Fibroblast of lung (primary cell): Measurements from ENCODE around the gene ARL4D. TPM values are rescaled to one million over a fixed set of nuclear protein-coding genes. Genes with fewer than 3 reads are reported as not detected.

Experiments
- DNase-seq, 2 donors: peaks; one replicate each; pipeline versions ENCODE4 v3.0.0 to v3.0.0-alpha.2; 2010; ENCODE audit warnings: low read depth in 2 of 2
- H2AFZ ChIP-seq: 2 replicates; pipeline ENCODE4 v1.5.1; 2012; ENCODE audit warnings: low read length, control low read depth, inconsistent platforms
- H3K27ac ChIP-seq: 2 replicates; pipeline ENCODE4 v1.5.1; 2011; ENCODE audit warnings: low read length, control low read depth; ENCODE audit not compliant: insufficient read depth
- H3K27me3 ChIP-seq: 2 replicates; pipeline ENCODE4 v1.5.1; 2011; ENCODE audit warnings: mild to moderate bottlenecking, low read length; ENCODE audit not compliant: control insufficient read depth, insufficient read depth
- H3K36me3 ChIP-seq: 2 replicates; pipeline ENCODE4 v1.5.1; 2011; ENCODE audit warnings: low read length; ENCODE audit not compliant: control insufficient read depth, insufficient read depth
- H3K4me1 ChIP-seq: 2 replicates; pipeline ENCODE4 v1.5.1; 2011; ENCODE audit warnings: low read length; ENCODE audit not compliant: control insufficient read depth, insufficient read depth; ENCODE audit errors: extremely low read depth
- H3K4me2 ChIP-seq: 2 replicates; pipeline ENCODE4 v1.5.1; 2011; ENCODE audit warnings: low read length, control low read depth; ENCODE audit not compliant: insufficient read depth; ENCODE audit errors: extremely low read depth
- H3K4me3 ChIP-seq, 4 experiments: fragments of 200-600 bp in 1 of 4; sonication (generic) in 1 of 4; replicated peaks in 1 of 4; 2 replicates each; pipeline ENCODE4 v1.5.1; 2011 to 2016; ENCODE audit warnings: low read length in 4 of 4, low read depth in 3 of 4, mild to moderate bottlenecking in 3 of 4, control low read depth in 2 of 4, inconsistent platforms in 1 of 4, mixed read lengths in 1 of 4; ENCODE audit not compliant: insufficient read depth in 1 of 4; ENCODE audit errors: control extremely low read depth in 1 of 4
- H3K79me2 ChIP-seq: 2 replicates; pipeline ENCODE4 v1.5.1; 2012; ENCODE audit warnings: mild to moderate bottlenecking, low read length, inconsistent platforms; ENCODE audit not compliant: control insufficient read depth, insufficient read depth
- H3K9ac ChIP-seq: 2 replicates; pipeline ENCODE4 v1.5.1; 2011; ENCODE audit warnings: mild to moderate bottlenecking, low read length, control low read depth; ENCODE audit not compliant: insufficient read depth
- H3K9me3 ChIP-seq: 2 replicates; pipeline ENCODE4 v1.5.1; 2012; ENCODE audit warnings: low read depth, low read length; ENCODE audit not compliant: control insufficient read depth, insufficient read depth
- H4K20me1 ChIP-seq: 2 replicates; pipeline ENCODE4 v1.5.1; 2011; ENCODE audit warnings: low read length; ENCODE audit not compliant: control insufficient read depth, insufficient read depth; ENCODE audit errors: extremely low read depth
- CTCF ChIP-seq, 2 donors: IDR thresholded peaks in 1 of 2; conservative IDR thresholded peaks in 1 of 2; 1 replicate in 1 of 2; 2 replicates in 1 of 2; pipeline ENCODE4 v1.5.1; 2011 to 2012; ENCODE audit warnings: low read length in 2 of 2, control low read depth in 1 of 2, inconsistent platforms in 1 of 2, low read depth in 1 of 2, mild to moderate bottlenecking in 1 of 2
- EZH2 ChIP-seq: IDR thresholded peaks from 2 replicates; pipeline ENCODE4 v1.5.1; 2012; ENCODE audit warnings: low read length, control low read depth, mild to moderate bottlenecking; ENCODE audit errors: missing control alignments
- polyA plus RNA-seq, 2 donors: library from polyadenylated mRNA; depleted of rRNA in 1 of 2; stranded (reverse) in 1 of 2; unstranded in 1 of 2; fragments of >200 nt; gene quantifications; 2 replicates each; pipeline ENCODE4 v1.2.1, GENCODE V29; 2011 to 2012; ENCODE audit warnings: missing spikeins in 1 of 2
- total RNA-seq: library from RNA; depleted of rRNA; stranded (reverse); fragments of >200 nt; gene quantifications from 2 replicates; pipeline ENCODE4 v1.2.1, GENCODE V29; 2014

ARL4D gene
- total and polyA plus RNA-seq, 2 donors (not counting 1 experiment from before 2014, with no cell fraction given), result 12.5 to 46.4 TPM

DNA sequence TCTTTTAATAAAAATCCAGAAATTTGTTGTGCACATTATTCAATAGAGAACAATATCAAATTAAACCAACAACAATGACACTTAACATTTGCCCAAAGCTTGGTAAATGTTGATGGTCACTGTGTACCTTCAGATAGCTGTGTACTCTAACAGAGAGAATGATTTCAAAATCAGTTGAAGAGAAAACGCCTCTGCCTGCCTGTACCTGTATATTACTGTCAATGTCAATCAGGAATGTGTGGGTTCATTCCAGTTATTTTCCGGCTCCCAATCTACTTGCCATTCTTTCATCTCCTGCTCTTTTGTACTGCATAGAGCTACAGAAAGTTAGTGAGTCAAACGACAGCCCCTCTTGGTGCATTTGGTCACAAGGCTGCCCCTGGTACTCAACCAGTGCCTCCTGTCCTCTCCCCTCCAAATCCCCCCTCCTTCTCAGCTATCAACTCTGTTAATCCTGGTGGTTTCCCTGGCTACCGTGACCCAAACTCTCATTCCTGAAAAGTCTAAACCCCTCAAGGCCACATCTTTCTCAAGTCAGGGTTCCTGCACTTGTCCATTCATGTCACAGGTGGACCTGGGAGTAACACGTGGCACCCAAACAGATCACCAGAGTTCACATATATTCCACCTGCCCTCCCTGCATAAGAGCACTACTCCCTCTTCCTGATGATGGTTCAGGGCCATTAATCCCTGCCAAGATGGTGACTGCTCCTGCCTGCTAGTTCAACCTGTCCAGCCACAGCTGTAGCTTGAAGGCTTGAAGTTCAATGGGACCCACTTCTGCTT is 13.6 kb upstream of the ARL4D start:
- H2AFZ ChIP-seq, result no peak overlapping the region
- TF ChIP-seq CTCF (conservative IDR thresholded peaks at IDR 0.05 in 1 of 2, IDR thresholded peaks at IDR 0.05 in 1 of 2; ENCODE audit: low read depth in 1 of 2, low read length in 2 of 2) (no peak), EZH2 (no peak)
- no peaks in the 10 kb centered on the region for H3K4me1 ChIP-seq
- no peaks in the 10 kb centered on the region for H3K9me3 ChIP-seq
- H3K4me3 ChIP-seq, result no peak overlapping the region
- H3K4me2 ChIP-seq, result no peak overlapping the region
- H3K36me3 ChIP-seq, result no peaks in the 10 kb centered on the region
- no peaks in the 10 kb centered on the region for H3K79me2 ChIP-seq
- no peak overlapping the region for H3K9ac ChIP-seq
- no peaks in the 10 kb centered on the region for H3K27me3 ChIP-seq
- no peak for DNase-seq
- no peaks in the 10 kb centered on the region for H4K20me1 ChIP-seq
- H3K27ac ChIP-seq, result no peak overlapping the region

- Histone ChIP-seq H3K9me3 (no peaks in the 10 kb centered on the region), H3K9ac (peak overlapping the region; percentile 87), H4K20me1 (no peaks in the 10 kb centered on the region), H3K36me3 (no peaks in the 10 kb centered on the region), H3K27me3 (no peaks in the 10 kb centered on the region), H2AFZ (peak overlapping the region; percentile 90), H3K4me2 (peak overlapping the region; percentile 99), H3K27ac (peak overlapping the region; percentile 98), H3K4me1 (no peaks in the 10 kb centered on the region), H3K4me3 (peak overlapping the region; percentile 55 to 68 (median 67)), H3K79me2 (no peaks in the 10 kb centered on the region)
- TF ChIP-seq CTCF (conservative IDR thresholded peaks at IDR 0.05 in 1 of 2, IDR thresholded peaks at IDR 0.05 in 1 of 2; ENCODE audit: low read depth in 1 of 2, low read length in 2 of 2) (no peak), EZH2 (no peak)
- peak; percentile 93 for DNase-seq
Measured at GRCh38 chr17:43388359-43389045, 10.3 kb upstream of the ARL4D start.
